Fibroblast of the aortic adventitia (primary cell): ENCODE results near the gene LRRC63. TPM values are rescaled to one million over a fixed set of nuclear protein-coding genes. Genes with fewer than 3 reads are reported as not detected.
A peak's percentile ranks its signal among the peaks of the same experiment; 100 is the strongest.

ENCODE experiments used
- DNase-seq: peaks from one replicate; pipeline ENCODE4 v3.0.0-alpha.2; 2010; ENCODE audit warnings: low read depth
- H3K4me3 ChIP-seq: 2 replicates; pipeline ENCODE4 v1.5.1; 2011; ENCODE audit warnings: low read depth, mild to moderate bottlenecking, control low read depth, low read length, moderate library complexity
- CTCF ChIP-seq: IDR thresholded peaks from 2 replicates; pipeline ENCODE4 v1.5.1; 2011; ENCODE audit warnings: mild to moderate bottlenecking, low read length, control low read depth, inconsistent platforms; ENCODE audit not compliant: insufficient read depth
- total RNA-seq: library from RNA; depleted of rRNA; stranded (reverse); fragments of >200 nt; gene quantifications from 2 replicates; pipeline ENCODE4 v1.2.3, GENCODE V29; 2012; ENCODE audit warnings: low replicate concordance

LRRC63 gene
- total RNA-seq, 1 donor: 0.09 TPM

GRCh38 chr13:46293436-46293835 is 81.7 kb downstream of the LRRC63 start:
- no peak overlapping the region for H3K4me3 ChIP-seq
- TF ChIP-seq CTCF: no peak
- no peak for DNase-seq

GRCh38 chr13:46295491-46296114 is 83.9 kb downstream of the LRRC63 start:
- H3K4me3 ChIP-seq: peak overlapping the region; percentile 18
- peak; percentile 93 for DNase-seq
- no peak for TF ChIP-seq CTCF

GRCh38 chr13:46296115-46296822 is 84.5 kb downstream of the LRRC63 start:
- H3K4me3 ChIP-seq: no peak overlapping the region
- TF ChIP-seq CTCF: no peak
- DNase-seq: peak; percentile 99

GRCh38 chr13:46296921-46297320 is 85.2 kb downstream of the LRRC63 start:
- no peak for TF ChIP-seq CTCF
- no peak overlapping the region for H3K4me3 ChIP-seq
- peak; percentile 99 for DNase-seq

GRCh38 chr13:46297361-46297811 is 85.7 kb downstream of the LRRC63 start:
- DNase-seq: peak; percentile 82
- no peak overlapping the region for H3K4me3 ChIP-seq
- no peak for TF ChIP-seq CTCF

GRCh38 chr13:46303742-46304385 is 92.1 kb downstream of the LRRC63 start:
- TF ChIP-seq CTCF: no peak
- no peak overlapping the region for H3K4me3 ChIP-seq
- no peak for DNase-seq
